ENCODE results near the gene HEATR1. TPM values are rescaled to one million over a fixed set of nuclear protein-coding genes. Genes with fewer than 3 reads are reported as not detected.
"Not testable (repeated sequence)": the region's sequence is repeated elsewhere in the genome, so short reads cannot be mapped to it uniquely, and the experiment has no call there.

The HEATR1 gene
- total RNA-seq, 1 experiment from 2014 or later, result 53.6 TPM

DNA sequence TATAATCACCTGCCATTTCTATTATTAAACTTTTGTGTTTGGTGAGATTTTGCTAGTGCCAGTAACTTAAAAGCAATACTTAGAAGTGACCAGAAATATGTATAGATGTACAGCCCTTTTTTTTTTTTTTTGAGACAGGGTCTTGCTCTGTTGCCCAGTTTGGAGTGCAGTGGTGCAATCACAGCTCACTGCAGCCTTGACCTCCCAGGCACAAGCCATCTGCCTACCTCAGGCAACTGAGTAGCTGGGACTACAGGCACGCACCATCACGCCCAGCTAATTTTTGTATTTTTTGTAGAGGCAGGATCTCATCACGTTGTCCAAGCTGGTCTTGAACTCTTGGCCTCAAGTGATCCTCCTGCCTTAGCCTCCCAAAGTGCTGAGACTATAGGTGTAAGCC, 23.9 kb downstream of the HEATR1 start:
- not testable (repeated sequence) for H3K4me1 ChIP-seq (ENCODE audit: low read length); H3K4me3 ChIP-seq (ENCODE audit: low read length); DNase-seq; H3K9me3 ChIP-seq (ENCODE audit: low read length); H3K27me3 ChIP-seq (ENCODE audit: low read length); H2AFZ ChIP-seq (ENCODE audit: low read length); H3K9me2 ChIP-seq (replicated peaks; ENCODE audit: insufficient read depth, low read length); H4K20me1 ChIP-seq (ENCODE audit: insufficient read depth, low read depth, low read length); H3K79me2 ChIP-seq (ENCODE audit: low read length); H3K9ac ChIP-seq (ENCODE audit: low read length); H3K27ac ChIP-seq (ENCODE audit: low read length); H3K4me2 ChIP-seq (ENCODE audit: low read depth, low read length, poor library complexity, severe bottlenecking)
- H3K36me3 ChIP-seq (ENCODE audit: insufficient read depth, low read length), result peaks cover 74% of the 10 kb centered on the region; the same call in 1 of the 2 replicates

DNA sequence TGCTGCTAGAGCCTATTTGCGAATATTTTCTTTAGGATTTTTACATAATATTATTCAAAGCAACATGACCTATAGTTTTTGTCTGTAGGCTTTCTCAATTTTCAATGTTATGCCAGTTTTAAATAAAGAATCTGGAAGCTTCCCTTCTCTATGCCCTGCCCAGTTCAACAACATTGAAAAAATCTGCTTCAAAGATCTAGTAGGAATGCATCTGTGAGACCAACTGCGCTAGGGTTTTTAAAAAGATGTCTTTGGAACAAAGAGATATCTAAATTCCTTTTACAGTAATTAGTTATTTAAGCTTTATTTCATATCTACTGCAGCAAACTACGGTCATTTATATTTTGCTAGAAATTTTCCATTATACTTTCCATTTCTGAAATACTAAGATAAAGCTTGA, 25.7 kb downstream of the HEATR1 start:
- no peak for DNase-seq
- Histone ChIP-seq H3K27ac (ENCODE audit: low read length) (no peak overlapping the region), H2AFZ (ENCODE audit: low read length) (no peak overlapping the region), H3K4me1 (ENCODE audit: low read length) (no peaks in the 10 kb centered on the region), H3K9me3 (ENCODE audit: low read length) (no peaks in the 10 kb centered on the region), H4K20me1 (ENCODE audit: insufficient read depth, low read depth, low read length) (no peaks in the 10 kb centered on the region), H3K4me3 (ENCODE audit: low read length) (no peak overlapping the region), H3K79me2 (ENCODE audit: low read length) (0 out of 2 replicates have a peak, but pooled peaks cover 2% of the 10 kb centered on the region), H3K4me2 (ENCODE audit: low read depth, low read length, poor library complexity, severe bottlenecking) (no peak overlapping the region), H3K36me3 (ENCODE audit: insufficient read depth, low read length) (peaks cover 75% of the 10 kb centered on the region; the same call in 1 of the 2 replicates), H3K27me3 (ENCODE audit: low read length) (no peaks in the 10 kb centered on the region), H3K9ac (ENCODE audit: low read length) (no peak overlapping the region), H3K9me2 (replicated peaks; ENCODE audit: insufficient read depth, low read length) (no peaks in the 10 kb centered on the region)

DNA sequence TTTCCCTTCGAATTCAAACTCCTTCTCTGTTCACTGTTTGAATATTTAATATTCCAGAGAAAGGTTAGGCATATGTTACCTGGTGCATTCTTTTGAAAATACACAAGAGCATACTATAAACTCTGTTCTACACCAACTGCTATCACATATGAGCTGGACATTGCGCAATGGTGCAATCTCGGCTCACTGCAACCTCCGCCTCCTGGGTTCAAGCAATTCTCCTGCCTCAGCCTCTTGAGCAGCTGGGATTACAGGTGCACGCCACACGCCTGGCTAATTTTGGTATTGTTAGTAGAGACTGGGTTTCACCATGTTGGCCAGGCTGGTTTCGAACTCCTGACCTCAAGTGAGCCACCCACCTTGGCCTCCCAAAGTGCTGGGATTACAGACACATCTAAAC, 27.3 kb downstream of the HEATR1 start:
- H3K9me3 ChIP-seq (ENCODE audit: low read length); H2AFZ ChIP-seq (ENCODE audit: low read length); H3K27ac ChIP-seq (ENCODE audit: low read length); H3K9ac ChIP-seq (ENCODE audit: low read length); H3K4me2 ChIP-seq (ENCODE audit: low read depth, low read length, poor library complexity, severe bottlenecking); H3K27me3 ChIP-seq (ENCODE audit: low read length); H3K4me3 ChIP-seq (ENCODE audit: low read length); H4K20me1 ChIP-seq (ENCODE audit: insufficient read depth, low read depth, low read length); H3K9me2 ChIP-seq (replicated peaks; ENCODE audit: insufficient read depth, low read length); DNase-seq; H3K79me2 ChIP-seq (ENCODE audit: low read length); H3K4me1 ChIP-seq (ENCODE audit: low read length): not testable (repeated sequence)
- H3K36me3 ChIP-seq (ENCODE audit: insufficient read depth, low read length), result peaks cover 77% of the 10 kb centered on the region

DNA sequence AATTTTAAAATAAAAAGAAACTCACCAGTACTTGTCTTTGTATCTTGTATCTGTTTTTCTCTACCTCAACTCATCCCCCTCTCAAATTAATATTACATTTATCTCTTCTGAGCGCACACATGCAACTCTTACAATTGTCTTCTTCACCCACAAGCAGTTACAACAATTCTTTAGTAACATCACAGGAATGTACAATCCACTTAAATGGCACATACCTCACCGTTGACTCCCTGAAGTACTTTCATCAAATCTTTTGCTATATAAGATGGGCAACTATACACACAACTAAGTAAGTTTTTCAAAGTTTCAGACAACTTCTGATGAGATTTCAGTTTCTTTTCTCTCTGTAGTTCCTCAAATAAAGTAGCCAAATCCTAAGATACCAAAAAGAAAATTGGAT, 28.3 kb downstream of the HEATR1 start:
- H3K4me2 ChIP-seq (ENCODE audit: low read depth, low read length, poor library complexity, severe bottlenecking), result no peak overlapping the region
- no peaks in the 10 kb centered on the region for H3K9me2 ChIP-seq (replicated peaks; ENCODE audit: insufficient read depth, low read length)
- H3K79me2 ChIP-seq (ENCODE audit: low read length), result 0 out of 2 replicates have a peak, but pooled peaks cover 2% of the 10 kb centered on the region
- H3K36me3 ChIP-seq (ENCODE audit: insufficient read depth, low read length), result peaks cover 76% of the 10 kb centered on the region
- no peaks in the 10 kb centered on the region for H3K9me3 ChIP-seq (ENCODE audit: low read length)
- no peaks in the 10 kb centered on the region for H3K4me1 ChIP-seq (ENCODE audit: low read length)
- H3K27me3 ChIP-seq (ENCODE audit: low read length), result no peaks in the 10 kb centered on the region
- no peak overlapping the region for H3K27ac ChIP-seq (ENCODE audit: low read length)
- no peak overlapping the region for H3K9ac ChIP-seq (ENCODE audit: low read length)
- no peak for DNase-seq
- no peaks in the 10 kb centered on the region for H4K20me1 ChIP-seq (ENCODE audit: insufficient read depth, low read depth, low read length)
- H3K4me3 ChIP-seq (ENCODE audit: low read length), result no peak overlapping the region
- H2AFZ ChIP-seq (ENCODE audit: low read length), result no peak overlapping the region

DNA sequence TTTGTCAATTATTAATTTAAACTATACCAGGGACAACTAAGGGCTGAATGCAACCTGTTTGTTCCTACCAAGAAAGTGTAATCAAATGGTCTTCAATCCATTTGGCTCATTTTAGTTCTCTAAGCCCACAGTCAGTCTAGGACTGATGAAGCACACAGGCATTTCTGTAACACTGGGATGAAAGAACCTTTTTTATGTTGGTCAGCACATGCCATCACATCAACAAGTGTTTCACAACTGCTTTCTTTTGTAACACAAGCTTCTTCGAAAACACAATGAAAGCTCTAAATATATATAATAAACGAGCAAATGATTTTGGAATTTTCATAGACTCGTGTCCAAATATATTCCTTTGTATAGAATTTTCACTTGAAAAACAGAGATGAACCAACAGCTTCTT, 28.8 kb downstream of the HEATR1 start:
- Histone ChIP-seq H3K9me2 (replicated peaks; ENCODE audit: insufficient read depth, low read length) (no peaks in the 10 kb centered on the region), H3K27ac (ENCODE audit: low read length) (no peak overlapping the region), H2AFZ (ENCODE audit: low read length) (no peak overlapping the region), H3K36me3 (ENCODE audit: insufficient read depth, low read length) (peaks cover 80% of the 10 kb centered on the region), H3K4me1 (ENCODE audit: low read length) (no peaks in the 10 kb centered on the region), H3K27me3 (ENCODE audit: low read length) (no peaks in the 10 kb centered on the region), H3K79me2 (ENCODE audit: low read length) (0 out of 2 replicates have a peak, but pooled peaks cover 2% of the 10 kb centered on the region), H3K4me2 (ENCODE audit: low read depth, low read length, poor library complexity, severe bottlenecking) (no peak overlapping the region), H3K4me3 (ENCODE audit: low read length) (no peak overlapping the region), H3K9ac (ENCODE audit: low read length) (no peak overlapping the region), H4K20me1 (ENCODE audit: insufficient read depth, low read depth, low read length) (no peaks in the 10 kb centered on the region), H3K9me3 (ENCODE audit: low read length) (no peaks in the 10 kb centered on the region)
- DNase-seq, result no peak

DNA sequence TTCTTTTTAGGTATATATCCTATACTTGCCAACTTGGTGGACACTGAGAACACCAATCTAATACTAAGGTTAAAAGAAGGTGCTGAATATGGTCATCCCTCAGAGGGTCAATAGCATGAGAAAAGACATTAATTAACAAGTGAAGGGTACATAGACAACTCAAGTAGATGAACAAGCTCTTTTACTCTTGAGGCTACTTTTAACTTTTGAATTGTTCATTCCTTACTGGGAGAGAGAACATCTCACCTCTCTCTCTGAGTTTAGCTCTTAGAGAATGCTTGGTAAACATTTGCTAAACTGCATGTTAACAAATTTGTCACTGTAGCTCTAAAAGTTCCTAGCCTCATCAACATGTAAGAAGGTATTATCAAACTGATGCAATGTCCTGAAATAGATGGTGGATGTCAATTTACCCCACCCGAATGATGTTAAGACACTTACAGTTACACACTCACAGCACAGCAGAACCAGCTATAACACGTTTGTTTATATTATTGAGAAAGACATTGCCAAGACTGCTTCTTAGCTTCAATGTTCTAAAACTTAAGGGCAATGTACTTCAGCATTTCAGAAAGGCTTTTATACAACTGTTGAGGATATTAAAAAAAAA, 35.9 kb downstream of the HEATR1 start:
- no peaks in the 10 kb centered on the region for H3K9me2 ChIP-seq (replicated peaks; ENCODE audit: insufficient read depth, low read length)
- no peaks in the 10 kb centered on the region for H3K4me1 ChIP-seq (ENCODE audit: low read length)
- peaks cover 72% of the 10 kb centered on the region for H3K36me3 ChIP-seq (ENCODE audit: insufficient read depth, low read length)
- H4K20me1 ChIP-seq (ENCODE audit: insufficient read depth, low read depth, low read length), result no peaks in the 10 kb centered on the region
- H3K9ac ChIP-seq (ENCODE audit: low read length), result no peak overlapping the region
- H3K79me2 ChIP-seq (ENCODE audit: low read length), result no peaks in the 10 kb centered on the region
- H3K4me3 ChIP-seq (ENCODE audit: low read length), result no peak overlapping the region
- H2AFZ ChIP-seq (ENCODE audit: low read length), result no peak overlapping the region
- H3K9me3 ChIP-seq (ENCODE audit: low read length), result no peaks in the 10 kb centered on the region
- DNase-seq, result no peak
- no peak overlapping the region for H3K27ac ChIP-seq (ENCODE audit: low read length)
- no peak overlapping the region for H3K4me2 ChIP-seq (ENCODE audit: low read depth, low read length, poor library complexity, severe bottlenecking)
- no peaks in the 10 kb centered on the region for H3K27me3 ChIP-seq (ENCODE audit: low read length)

DNA sequence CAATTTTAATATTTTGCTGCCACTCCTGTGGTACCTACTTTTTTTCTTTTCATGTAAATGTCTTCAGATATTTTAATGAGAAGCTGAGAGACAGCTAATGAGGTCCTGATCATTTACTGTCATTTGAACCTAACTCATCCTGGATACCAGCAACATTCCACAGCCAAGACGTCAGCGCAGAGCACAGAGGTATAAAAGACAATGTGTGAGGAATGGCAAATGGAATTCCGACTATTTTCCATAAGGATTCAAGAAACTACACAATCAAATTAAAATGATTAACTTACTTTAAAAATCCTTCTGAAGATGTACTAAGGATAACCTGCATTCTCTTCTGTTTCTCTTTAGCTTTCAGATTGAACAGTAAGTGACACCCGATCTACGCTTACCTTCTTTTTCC, 38.8 kb downstream of the HEATR1 start:
- Histone ChIP-seq H3K27ac (ENCODE audit: low read length) (no peak overlapping the region), H3K4me3 (ENCODE audit: low read length) (no peak overlapping the region), H3K79me2 (ENCODE audit: low read length) (no peaks in the 10 kb centered on the region), H3K4me1 (ENCODE audit: low read length) (no peaks in the 10 kb centered on the region), H3K9ac (ENCODE audit: low read length) (no peak overlapping the region), H3K9me3 (ENCODE audit: low read length) (no peaks in the 10 kb centered on the region), H3K36me3 (ENCODE audit: insufficient read depth, low read length) (peaks cover 65% of the 10 kb centered on the region; the same call in 1 of the 2 replicates), H3K4me2 (ENCODE audit: low read depth, low read length, poor library complexity, severe bottlenecking) (no peak overlapping the region), H2AFZ (ENCODE audit: low read length) (no peak overlapping the region), H3K9me2 (replicated peaks; ENCODE audit: insufficient read depth, low read length) (no peaks in the 10 kb centered on the region), H3K27me3 (ENCODE audit: low read length) (no peaks in the 10 kb centered on the region), H4K20me1 (ENCODE audit: insufficient read depth, low read depth, low read length) (no peaks in the 10 kb centered on the region)
- no peak for DNase-seq

DNA sequence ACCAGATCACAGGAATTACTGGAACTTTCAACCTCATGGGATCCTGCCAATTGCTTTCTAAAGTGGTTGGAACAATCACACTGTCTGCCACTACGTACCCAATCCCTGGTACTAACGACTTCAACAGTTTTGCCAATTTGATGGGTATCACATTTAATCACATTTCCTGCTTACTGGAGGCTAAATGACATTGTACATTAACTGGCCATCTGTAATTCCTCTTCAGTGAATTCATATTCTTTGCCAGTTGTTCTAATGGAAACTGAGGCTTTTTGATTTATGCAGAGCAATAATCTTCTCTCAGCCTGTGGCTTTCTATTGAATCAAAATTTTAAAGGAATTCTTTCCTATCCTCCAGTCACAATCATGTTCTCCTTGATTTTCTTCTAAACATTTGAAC, 42.3 kb downstream of the HEATR1 start:
- H3K4me1 ChIP-seq (ENCODE audit: low read length), result no peaks in the 10 kb centered on the region
- no peaks in the 10 kb centered on the region for H3K9me3 ChIP-seq (ENCODE audit: low read length)
- no peaks in the 10 kb centered on the region for H3K9me2 ChIP-seq (replicated peaks; ENCODE audit: insufficient read depth, low read length)
- H3K9ac ChIP-seq (ENCODE audit: low read length), result no peak overlapping the region
- no peak for DNase-seq
- H3K27me3 ChIP-seq (ENCODE audit: low read length), result no peaks in the 10 kb centered on the region
- peaks cover 51% of the 10 kb centered on the region; the same call in 1 of the 2 replicates for H3K36me3 ChIP-seq (ENCODE audit: insufficient read depth, low read length)
- no peak overlapping the region for H3K27ac ChIP-seq (ENCODE audit: low read length)
- no peak overlapping the region for H3K4me2 ChIP-seq (ENCODE audit: low read depth, low read length, poor library complexity, severe bottlenecking)
- no peak overlapping the region for H2AFZ ChIP-seq (ENCODE audit: low read length)
- H3K79me2 ChIP-seq (ENCODE audit: low read length), result no peaks in the 10 kb centered on the region
- no peak overlapping the region for H3K4me3 ChIP-seq (ENCODE audit: low read length)
- H4K20me1 ChIP-seq (ENCODE audit: insufficient read depth, low read depth, low read length), result no peaks in the 10 kb centered on the region
